PFSK-1 (cell line): Measurements from ENCODE around the gene NFS1.

Experiments
- FOXP2 ChIP-seq: optimal IDR thresholded peaks from 2 replicates; pipeline ENCODE3; 2011; ENCODE audit warnings: borderline replicate concordance, control low read depth, inconsistent platforms; ENCODE audit not compliant: insufficient read depth; ENCODE audit errors: extremely low read length, extremely low read depth
- POLR2AphosphoS5 ChIP-seq: IDR thresholded peaks from 2 replicates; pipeline ENCODE4 v1.6.1; 2012; ENCODE audit warnings: low read depth, mild to moderate bottlenecking, control low read depth, low read length, moderate library complexity
- REST ChIP-seq, 2 experiments: IDR thresholded peaks; 2 replicates each; pipeline versions ENCODE4 v1.6.1 to v1.8.0; 2011 to 2012; ENCODE audit warnings: low read depth in 2 of 2, low read length in 2 of 2, control low read depth in 1 of 2, inconsistent platforms in 1 of 2, mild to moderate bottlenecking in 1 of 2, moderate library complexity in 1 of 2; ENCODE audit not compliant: insufficient read depth in 1 of 2
- SIN3A ChIP-seq: IDR thresholded peaks from 2 replicates; pipeline ENCODE4 v1.6.1; 2012; ENCODE audit warnings: mild to moderate bottlenecking, low read length, moderate library complexity, borderline replicate concordance; ENCODE audit not compliant: insufficient read depth
- TAF1 ChIP-seq: IDR thresholded peaks from 2 replicates; pipeline ENCODE4 v1.6.1; 2012; ENCODE audit warnings: low read length, control low read depth, borderline replicate concordance; ENCODE audit not compliant: insufficient read depth

Gene NFS1

GRCh38 chr20:35637276-35637675 lies 61.9 kb downstream of the NFS1 start:
- TF ChIP-seq FOXP2 (no peak), TAF1 (no peak), REST (IDR thresholded peaks at IDR 0.05; ENCODE audit: insufficient read depth in 1 of 2, low read depth in 2 of 2, low read length in 2 of 2) (no peak), POLR2AphosphoS5 (no peak), SIN3A (no peak)

GRCh38 chr20:35636095-35636494 lies 63.1 kb downstream of the NFS1 start:
- TF ChIP-seq TAF1 (no peak), SIN3A (no peak), POLR2AphosphoS5 (no peak), FOXP2 (no peak), REST (IDR thresholded peaks at IDR 0.05; ENCODE audit: insufficient read depth in 1 of 2, low read depth in 2 of 2, low read length in 2 of 2) (no peak)

- TF ChIP-seq FOXP2 (no peak), TAF1 (no peak), SIN3A (no peak), REST (IDR thresholded peaks at IDR 0.05; ENCODE audit: insufficient read depth in 1 of 2, low read depth in 2 of 2, low read length in 2 of 2) (no peak), POLR2AphosphoS5 (no peak)
These were observed 63.5 kb downstream of the NFS1 start for GRCh38 chr20:35635652-35636051.

- no peak for TF ChIP-seq FOXP2
- no peak for TF ChIP-seq TAF1
- no peak for TF ChIP-seq REST (IDR thresholded peaks at IDR 0.05; ENCODE audit: insufficient read depth in 1 of 2, low read depth in 2 of 2, low read length in 2 of 2)
- no peak for TF ChIP-seq POLR2AphosphoS5
- no peak for TF ChIP-seq SIN3A
These were observed 66.5 kb downstream of the NFS1 start for GRCh38 chr20:35632539-35633115.
